Peyer's patch (tissue), 4 donors: ENCODE data around the gene SPATA6L. TPM values are rescaled to one million over a fixed set of nuclear protein-coding genes. Genes with fewer than 3 reads are reported as not detected.

Experiments used
- DNase-seq, 3 donors: peaks; one replicate each; pipeline ENCODE4 v3.0.0-alpha.2; 2017 to 2019
- H3K27ac ChIP-seq, 4 donors: fragments of 200-600 bp; sonication (generic); one replicate each; pipeline ENCODE4 v1.5.1; 2016 to 2019
- H3K27me3 ChIP-seq, 2 donors: fragments of 200-600 bp; sonication (generic); one replicate each; pipeline ENCODE4 v1.5.1; 2019
- H3K36me3 ChIP-seq, 3 donors: fragments of 200-600 bp; sonication (generic); one replicate each; pipeline ENCODE4 v1.5.1; 2016 to 2019
- H3K4me1 ChIP-seq, 4 donors: fragments of 200-600 bp; sonication (generic); one replicate each; pipeline ENCODE4 v1.5.1; 2016 to 2019
- H3K4me3 ChIP-seq, 4 donors: fragments of 200-600 bp; sonication (generic); 1 replicate in 3 of 4; 2 replicates in 1 of 4; pipeline ENCODE4 v1.5.1; 2016 to 2019; ENCODE audit warnings: mild to moderate bottlenecking in 1 of 4
- H3K9me3 ChIP-seq, 4 donors: fragments of 200-600 bp; sonication (generic); one replicate each; pipeline ENCODE4 v1.5.1; 2016 to 2019; ENCODE audit warnings: mild to moderate bottlenecking in 1 of 4
- CTCF ChIP-seq, 6 experiments: fragments of 450-650 bp in 4 of 6; fragments of 200-600 bp in 2 of 6; sonication (generic) in 1 of 6; IDR thresholded peaks; one replicate each; pipeline ENCODE4 v1.5.1; 2017 to 2019; ENCODE audit warnings: antibody characterized with exemption in 6 of 6, mild to moderate bottlenecking in 3 of 6, moderate library complexity in 1 of 6
- POLR2A ChIP-seq, 2 donors: fragments of 450-650 bp; IDR thresholded peaks; one replicate each; pipeline ENCODE4 v1.5.1; 2017; ENCODE audit warnings: antibody characterized with exemption in 2 of 2, mild to moderate bottlenecking in 2 of 2, moderate library complexity in 2 of 2
- total RNA-seq, 4 donors: library from RNA; depleted of rRNA; stranded (reverse); fragments of >200 nt; gene quantifications; one replicate each; pipeline ENCODE4 v1.1.0, GENCODE V29; 2016

The SPATA6L gene
- total RNA-seq, 4 donors from 2014 or later: 13.4 to 19.0 (median 16.6) TPM

- no peak for TF ChIP-seq CTCF (IDR thresholded peaks at IDR 0.05)
- Histone ChIP-seq H3K4me3 (no peak overlapping the region), H3K27ac (no peak overlapping the region), H3K27me3 (no peaks in the 10 kb centered on the region), H3K9me3 (no peaks in the 10 kb centered on the region), H3K4me1 (no peaks in the 10 kb centered on the region), H3K36me3 (no peaks in the 10 kb centered on the region)
- DNase-seq: no peak
Observed at GRCh38 chr9:4555236-4555635, 111.0 kb downstream of the SPATA6L start.

- Histone ChIP-seq H3K4me3 (no peak overlapping the region), H3K4me1 (no peaks in the 10 kb centered on the region), H3K27ac (no peak overlapping the region), H3K9me3 (no peaks in the 10 kb centered on the region), H3K36me3 (no peaks in the 10 kb centered on the region), H3K27me3 (no peaks in the 10 kb centered on the region)
- no peak for DNase-seq
- TF ChIP-seq POLR2A (IDR thresholded peaks at IDR 0.05) (no peak), CTCF (IDR thresholded peaks at IDR 0.05) (no peak)
Observed at GRCh38 chr9:4553951-4554381, 112.3 kb downstream of the SPATA6L start.

GRCh38 chr9:4550777-4551484 is 115.3 kb downstream of the SPATA6L start:
- DNase-seq: no peak
- H3K4me1 ChIP-seq: no peaks in the 10 kb centered on the region

GRCh38 chr9:4549751-4550295 is 116.5 kb downstream of the SPATA6L start:
- TF ChIP-seq CTCF (IDR thresholded peaks at IDR 0.05) (no peak), POLR2A (IDR thresholded peaks at IDR 0.05) (no peak)
- no peaks in the 10 kb centered on the region for H3K9me3 ChIP-seq
- DNase-seq: no peak
- H3K27ac ChIP-seq: peak overlapping the region in 2 of 4 donors; percentile 17 to 31
- H3K4me3 ChIP-seq: no peak overlapping the region
- H3K4me1 ChIP-seq: no peaks in the 10 kb centered on the region
- H3K27me3 ChIP-seq: no peaks in the 10 kb centered on the region
- H3K36me3 ChIP-seq: peaks cover 0 to under 1% (median 0%) of the 10 kb centered on the region in 3 donors

More at GRCh38 chr9:4550777-4551484, 115.3 kb downstream of the SPATA6L start:
- Histone ChIP-seq H3K27ac (peak overlapping the region in 1 of 4 donors; percentile 31), H3K4me3 (no peak overlapping the region), H3K27me3 (no peaks in the 10 kb centered on the region), H3K9me3 (no peaks in the 10 kb centered on the region), H3K36me3 (no peaks in the 10 kb centered on the region)
- TF ChIP-seq CTCF (IDR thresholded peaks at IDR 0.05): no peak
- no peak for TF ChIP-seq POLR2A (IDR thresholded peaks at IDR 0.05)

GRCh38 chr9:4548811-4549725 is 117.2 kb downstream of the SPATA6L start:
- Histone ChIP-seq H3K9me3 (no peaks in the 10 kb centered on the region), H3K4me3 (no peak overlapping the region), H3K4me1 (no peaks in the 10 kb centered on the region), H3K27me3 (no peaks in the 10 kb centered on the region), H3K27ac (peak overlapping the region in 2 of 4 donors; percentile 17 to 30), H3K36me3 (peaks cover 0 to 4% (median 0%) of the 10 kb centered on the region in 3 donors)
- TF ChIP-seq POLR2A (IDR thresholded peaks at IDR 0.05) (no peak), CTCF (IDR thresholded peaks at IDR 0.05) (peak in 4 of 6 experiments; percentile 5 to 41 (median 26))
- DNase-seq: peak in 2 of 3 donors; percentile 49 to 56

Other genes starting within 250 kb of the SPATA6L start
- gene SLC1A1, start 176.0 kb downstream of the SPATA6L start, total RNA-seq: 100 to 1,000 TPM in 2 of 4 donors, 10 to 100 TPM in 1, 1 to 10 TPM in 1; 5.0 to 357 (median 145) TPM
- gene PLPP6, start 4.2 kb downstream of the SPATA6L start, total RNA-seq: 10 to 100 TPM in 3 of 4 donors, 1 to 10 TPM in 1; 7.4 to 27.0 (median 19.7) TPM
- gene CDC37L1, start 13.1 kb upstream of the SPATA6L start, total RNA-seq: 10 to 100 TPM; 12.0 to 24.7 (median 19.8) TPM
- 100 to 1,000 TPM in 2 of 4 donors, 10 to 100 TPM in 2; 67.7 to 119 (median 91.3) TPM for gene AK3, start 74.7 kb upstream of the SPATA6L start, total RNA-seq
- gene RCL1, start 126.5 kb upstream of the SPATA6L start, total RNA-seq: 10 to 100 TPM in 3 of 4 donors, 1 to 10 TPM in 1; 7.4 to 28.1 (median 19.5) TPM